CD1c-positive myeloid dendritic cell (primary cell): ENCODE measurements around the gene GCSAM.
"Not testable (repeated sequence)": the region's sequence is repeated elsewhere in the genome, so short reads cannot be mapped to it uniquely, and the experiment has no call there.

Source experiments
- DNase-seq: peaks from one replicate; pipeline ENCODE4 v3.0.0-alpha.2; 2016; ENCODE audit errors: extremely low spot score

The GCSAM gene

DNA sequence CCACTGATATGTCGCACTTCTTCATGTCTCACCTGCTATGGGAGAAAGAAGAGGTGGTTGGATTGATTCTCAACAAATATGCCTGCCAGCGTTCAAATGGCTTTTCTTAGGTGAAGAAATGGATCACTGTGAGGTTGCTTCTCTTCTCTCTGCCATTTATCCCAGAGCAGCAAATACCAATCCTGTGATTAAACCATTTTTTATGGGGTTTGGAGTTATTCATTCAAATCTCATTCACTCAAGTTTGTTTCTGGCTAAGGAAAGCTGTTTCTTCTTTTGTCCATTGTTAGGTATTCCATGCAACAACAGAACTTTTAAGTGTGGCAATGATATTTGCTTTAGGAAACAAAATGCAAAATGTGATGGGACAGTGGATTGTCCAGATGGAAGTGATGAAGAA, 59.0 kb downstream of the GCSAM start:
- DNase-seq = no peak

DNA sequence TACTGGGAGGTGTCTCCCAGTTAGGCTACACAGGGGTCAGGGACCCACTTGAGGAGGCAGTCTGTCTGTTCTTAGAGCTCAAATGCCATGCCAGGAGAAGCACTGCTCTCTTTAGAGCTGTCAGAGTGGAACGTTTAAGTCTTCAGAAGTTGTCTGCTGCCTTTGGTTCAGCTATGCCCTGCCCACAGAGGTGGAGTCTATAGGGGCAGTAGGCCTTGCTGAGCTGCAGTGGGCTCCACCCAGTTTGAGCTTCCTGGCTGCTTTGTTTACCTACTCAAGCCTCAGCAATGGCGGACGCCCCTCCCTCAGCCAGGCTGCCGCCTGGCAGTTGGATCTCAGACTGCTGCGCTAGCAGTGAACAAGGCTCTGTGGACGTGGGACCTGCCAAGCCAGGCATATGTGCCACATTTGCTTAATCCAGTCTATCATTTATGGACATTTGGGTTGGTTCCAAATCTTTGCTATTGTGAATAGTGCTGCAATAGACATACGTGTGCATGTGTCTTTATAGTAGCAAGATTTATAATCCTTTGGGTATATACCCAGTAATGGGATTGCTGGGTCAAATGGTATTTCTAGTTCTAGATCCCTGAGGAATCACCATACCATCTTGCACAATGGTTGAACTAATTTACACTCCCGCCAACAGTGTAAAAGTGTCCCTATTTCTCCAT, 60.5 kb downstream of the GCSAM start:
- DNase-seq = not testable (repeated sequence)
